D341Med (cell line): Measurements from ENCODE around the gene ASPN.

Experiments used
- DNase-seq: peaks from one replicate; pipeline ENCODE4 v3.0.0; 2012; ENCODE audit warnings: low spot score

ASPN gene

GRCh38 chr9:92504881-92505280 lies 22.6 kb upstream of the ASPN start:
- DNase-seq, result no peak

GRCh38 chr9:92503156-92503555 lies 20.9 kb upstream of the ASPN start:
- DNase-seq, result no peak

- DNase-seq, result peak; percentile 52
Measured at GRCh38 chr9:92501671-92502393, 19.5 kb upstream of the ASPN start.

- no peak for DNase-seq
Measured at GRCh38 chr9:92500725-92501124, 18.4 kb upstream of the ASPN start.

GRCh38 chr9:92499701-92500100 lies 17.4 kb upstream of the ASPN start:
- no peak for DNase-seq

GRCh38 chr9:92496396-92497176 lies 14.3 kb upstream of the ASPN start:
- no peak for DNase-seq

- no peak for DNase-seq
Measured at GRCh38 chr9:92494856-92495255, 12.6 kb upstream of the ASPN start.

GRCh38 chr9:92493749-92494387 lies 11.6 kb upstream of the ASPN start:
- DNase-seq, result no peak

- no peak for DNase-seq
Measured at GRCh38 chr9:92492781-92493401, 10.6 kb upstream of the ASPN start.

GRCh38 chr9:92488681-92489550 lies 6.6 kb upstream of the ASPN start:
- DNase-seq, result no peak

GRCh38 chr9:92486371-92486770 lies 4.1 kb upstream of the ASPN start:
- DNase-seq, result no peak

GRCh38 chr9:92484563-92484962 lies 2.3 kb upstream of the ASPN start:
- DNase-seq, result no peak

GRCh38 chr9:92483627-92484545 lies 1.6 kb upstream of the ASPN start:
- DNase-seq, result no peak

GRCh38 chr9:92482805-92483204 lies 499 bp upstream of the ASPN start:
- no peak for DNase-seq

GRCh38 chr9:92480986-92481633 lies 1.2 kb downstream of the ASPN start:
- no peak for DNase-seq

- no peak for DNase-seq
Measured at GRCh38 chr9:92480291-92480771, 2.0 kb downstream of the ASPN start.

- no peak for DNase-seq
Measured at GRCh38 chr9:92479346-92479745, 3.0 kb downstream of the ASPN start.

GRCh38 chr9:92478783-92479182 lies 3.5 kb downstream of the ASPN start:
- no peak for DNase-seq

GRCh38 chr9:92476962-92477361 lies 5.3 kb downstream of the ASPN start:
- DNase-seq, result no peak

GRCh38 chr9:92474587-92474986 lies 7.7 kb downstream of the ASPN start:
- no peak for DNase-seq
